MM.1S (cell line): ENCODE data around the gene ARHGEF2.
"Not testable (repeated sequence)": the region's sequence is repeated elsewhere in the genome, so short reads cannot be mapped to it uniquely, and the experiment has no call there.

Source experiments
- DNase-seq: peaks from one replicate; pipeline ENCODE4 v3.0.0-alpha.2; 2015
- H2AFZ ChIP-seq: fragments of 300-600 bp; sonication (generic); 2 replicates; pipeline ENCODE4 v1.6.0; 2016; ENCODE audit warnings: antibody characterized with exemption, low read length
- H3F3A ChIP-seq: fragments of 300-600 bp; sonication (generic); 2 replicates; pipeline ENCODE4 v1.6.1; 2016; ENCODE audit warnings: mild to moderate bottlenecking, antibody characterized with exemption, low read length, moderate library complexity, mixed read lengths; ENCODE audit not compliant: insufficient read depth
- H3K27ac ChIP-seq: fragments of 300-600 bp; sonication (generic); 2 replicates; pipeline ENCODE4 v1.5.1; 2016; ENCODE audit warnings: mild to moderate bottlenecking, low read length
- H3K27me3 ChIP-seq: fragments of 300-600 bp; sonication (generic); replicated peaks from 2 replicates; pipeline ENCODE4 v1.6.0; 2016; ENCODE audit warnings: low read length; ENCODE audit not compliant: insufficient read depth
- H3K36me3 ChIP-seq: fragments of 300-600 bp; sonication (generic); replicated peaks from 2 replicates; pipeline ENCODE4 v1.6.1; 2016; ENCODE audit warnings: mild to moderate bottlenecking, low read length, mixed read lengths; ENCODE audit not compliant: insufficient read depth
- H3K4me1 ChIP-seq: fragments of 300-600 bp; sonication (generic); 2 replicates; pipeline ENCODE4 v1.6.1; 2016; ENCODE audit warnings: low read length, mixed read lengths
- H3K4me2 ChIP-seq: fragments of 300-600 bp; sonication (generic); 2 replicates; pipeline ENCODE4 v1.6.0; 2016; ENCODE audit warnings: low read depth, low read length
- H3K4me3 ChIP-seq: fragments of 300-600 bp; sonication (generic); 2 replicates; pipeline ENCODE4 v1.5.1; 2016; ENCODE audit warnings: low read length, mixed read lengths
- H3K79me2 ChIP-seq: fragments of 300-600 bp; sonication (generic); 2 replicates; pipeline ENCODE4 v1.6.1; 2016; ENCODE audit warnings: mixed run types, low read length, mixed read lengths
- H3K9ac ChIP-seq: fragments of 300-600 bp; sonication (generic); 2 replicates; pipeline ENCODE4 v1.6.1; 2016; ENCODE audit warnings: low read length, mixed read lengths
- H3K9me2 ChIP-seq: fragments of 300-600 bp; sonication (generic); replicated peaks from 2 replicates; pipeline ENCODE4 v1.6.1; 2016; ENCODE audit warnings: mild to moderate bottlenecking, low read length, mixed read lengths; ENCODE audit not compliant: insufficient read depth
- H3K9me3 ChIP-seq: fragments of 300-600 bp; sonication (generic); replicated peaks from 2 replicates; pipeline ENCODE4 v1.6.1; 2016; ENCODE audit warnings: mild to moderate bottlenecking, low read length, mixed read lengths; ENCODE audit not compliant: insufficient read depth
- H4K20me1 ChIP-seq: fragments of 300-600 bp; sonication (generic); 2 replicates; pipeline ENCODE4 v1.6.1; 2016; ENCODE audit warnings: mild to moderate bottlenecking, low read length, moderate library complexity, mixed read lengths; ENCODE audit not compliant: insufficient read depth
- EZH2 ChIP-seq: fragments of 300-600 bp; sonication (generic); optimal IDR thresholded peaks from 2 replicates; pipeline ENCODE3; 2017; ENCODE audit warnings: low read depth, mild to moderate bottlenecking, antibody characterized with exemption, low read length, mixed read lengths
- EZH2phosphoT487 ChIP-seq: fragments of 300-600 bp; sonication (generic); IDR thresholded peaks from 2 replicates; pipeline ENCODE4 v1.6.1; 2018; ENCODE audit warnings: antibody characterized with exemption, low read length
- TF ChIP-seq, protein P1 (sequence below): fragments of 300-600 bp; sonication (generic); IDR thresholded peaks from 2 replicates; pipeline ENCODE4 v1.5.1; 2016; ENCODE audit warnings: antibody characterized with exemption, low read length, mixed read lengths

ARHGEF2 gene

GRCh38 chr1:155932487-155932886 is 45.9 kb downstream of the ARHGEF2 start:
- Histone ChIP-seq H3K9me2 (no peaks in the 10 kb centered on the region), H3K9ac (peak overlapping the region; percentile 15; the same call in 1 of the 2 replicates), H3K27ac (no peak overlapping the region), H2AFZ (no peak overlapping the region), H4K20me1 (peaks cover 13% of the 10 kb centered on the region), H3K9me3 (no peaks in the 10 kb centered on the region), H3K4me2 (peak overlapping the region; percentile 86), H3K36me3 (peaks cover 17% of the 10 kb centered on the region), H3F3A (peaks cover 24% of the 10 kb centered on the region), H3K4me1 (peaks cover 15% of the 10 kb centered on the region), H3K27me3 (no peaks in the 10 kb centered on the region), H3K4me3 (no peak overlapping the region; the same call in 1 of the 2 replicates), H3K79me2 (peaks cover 69% of the 10 kb centered on the region)
- DNase-seq = no peak
- TF ChIP-seq EZH2 (no peak), EZH2phosphoT487 (no peak)
- TF ChIP-seq, protein P1, sequence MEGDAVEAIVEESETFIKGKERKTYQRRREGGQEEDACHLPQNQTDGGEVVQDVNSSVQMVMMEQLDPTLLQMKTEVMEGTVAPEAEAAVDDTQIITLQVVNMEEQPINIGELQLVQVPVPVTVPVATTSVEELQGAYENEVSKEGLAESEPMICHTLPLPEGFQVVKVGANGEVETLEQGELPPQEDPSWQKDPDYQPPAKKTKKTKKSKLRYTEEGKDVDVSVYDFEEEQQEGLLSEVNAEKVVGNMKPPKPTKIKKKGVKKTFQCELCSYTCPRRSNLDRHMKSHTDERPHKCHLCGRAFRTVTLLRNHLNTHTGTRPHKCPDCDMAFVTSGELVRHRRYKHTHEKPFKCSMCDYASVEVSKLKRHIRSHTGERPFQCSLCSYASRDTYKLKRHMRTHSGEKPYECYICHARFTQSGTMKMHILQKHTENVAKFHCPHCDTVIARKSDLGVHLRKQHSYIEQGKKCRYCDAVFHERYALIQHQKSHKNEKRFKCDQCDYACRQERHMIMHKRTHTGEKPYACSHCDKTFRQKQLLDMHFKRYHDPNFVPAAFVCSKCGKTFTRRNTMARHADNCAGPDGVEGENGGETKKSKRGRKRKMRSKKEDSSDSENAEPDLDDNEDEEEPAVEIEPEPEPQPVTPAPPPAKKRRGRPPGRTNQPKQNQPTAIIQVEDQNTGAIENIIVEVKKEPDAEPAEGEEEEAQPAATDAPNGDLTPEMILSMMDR = no peak

DNA sequence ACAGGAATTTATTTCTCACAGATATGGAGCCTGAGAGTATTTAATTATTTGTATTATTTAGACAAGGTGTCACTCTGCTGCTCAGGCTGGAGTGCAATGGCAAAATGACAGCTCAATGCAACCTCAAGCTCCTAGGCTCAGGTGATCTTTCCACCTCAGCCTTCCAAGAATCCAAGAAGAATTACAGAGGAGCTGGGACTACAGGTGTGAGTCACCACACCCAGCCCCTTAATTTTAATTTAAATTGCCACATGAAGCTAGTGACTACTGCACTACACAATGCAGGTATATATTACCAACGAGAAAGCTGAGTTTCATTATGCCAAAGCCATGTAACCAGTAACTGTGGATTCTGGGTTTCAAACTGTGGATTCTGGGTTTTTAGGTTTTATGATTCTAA is 46.3 kb downstream of the ARHGEF2 start:
- Histone ChIP-seq H3K36me3 (peaks cover 20% of the 10 kb centered on the region), H2AFZ (no peak overlapping the region), H3K9ac (peak overlapping the region; percentile 15; the same call in 1 of the 2 replicates), H3K79me2 (peaks cover 73% of the 10 kb centered on the region), H3K4me1 (peaks cover 15% of the 10 kb centered on the region), H3K27me3 (no peaks in the 10 kb centered on the region), H3K9me3 (no peaks in the 10 kb centered on the region), H4K20me1 (peaks cover 13% of the 10 kb centered on the region), H3F3A (peaks cover 24% of the 10 kb centered on the region), H3K27ac (no peak overlapping the region), H3K4me2 (peak overlapping the region; percentile 86), H3K9me2 (no peaks in the 10 kb centered on the region), H3K4me3 (peak overlapping the region; percentile 3; the same call in 1 of the 2 replicates)
- no peak for DNase-seq
- no peak for TF ChIP-seq EZH2phosphoT487
- TF ChIP-seq EZH2 = no peak
- TF ChIP-seq, protein P1 = no peak

DNA sequence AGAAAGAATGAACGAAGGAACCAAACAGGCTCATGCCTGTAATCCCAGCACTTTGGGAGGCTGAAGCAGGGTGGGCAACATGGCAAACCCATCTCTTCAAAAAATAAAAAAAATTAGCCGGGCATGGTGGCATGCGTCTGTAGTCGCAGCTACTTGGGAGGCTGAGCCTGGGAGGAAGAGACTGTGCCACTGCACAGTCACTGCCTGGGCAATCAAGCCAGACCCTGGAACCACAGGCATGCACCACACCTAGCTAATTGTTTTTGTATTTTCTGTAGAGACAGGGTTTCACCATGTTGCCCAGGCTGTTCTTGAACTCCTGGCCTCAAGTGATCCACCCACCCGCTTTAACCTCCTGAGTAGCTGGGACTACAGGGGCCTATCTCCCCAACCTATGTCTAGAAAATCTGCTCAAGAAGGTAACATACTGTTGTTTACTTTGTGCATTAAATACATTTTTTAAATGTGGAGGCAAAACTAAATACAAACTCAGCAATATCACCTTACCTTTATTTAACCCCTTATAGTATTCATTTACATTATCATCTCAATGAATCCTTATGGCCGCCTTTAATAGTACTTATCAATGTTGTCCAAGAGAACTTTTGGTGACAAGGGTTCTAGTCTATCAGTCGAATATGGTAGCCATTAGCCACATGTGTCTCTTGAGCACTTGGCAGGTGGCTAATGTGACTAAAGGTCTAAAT is 46.9 kb downstream of the ARHGEF2 start:
- H3F3A ChIP-seq = peaks cover 24% of the 10 kb centered on the region
- H3K27me3 ChIP-seq = no peaks in the 10 kb centered on the region
- H3K9ac ChIP-seq = no peak overlapping the region
- H3K9me2 ChIP-seq = no peaks in the 10 kb centered on the region
- no peaks in the 10 kb centered on the region for H3K9me3 ChIP-seq
- peak; percentile 52 for DNase-seq
- H3K4me3 ChIP-seq = peak overlapping the region; percentile 3; the same call in 1 of the 2 replicates
- H2AFZ ChIP-seq = no peak overlapping the region
- H3K27ac ChIP-seq = peak overlapping the region; percentile 3; the same call in 1 of the 2 replicates
- peak overlapping the region; percentile 86 for H3K4me2 ChIP-seq
- H3K36me3 ChIP-seq = peaks cover 26% of the 10 kb centered on the region
- peaks cover 17% of the 10 kb centered on the region for H4K20me1 ChIP-seq
- H3K4me1 ChIP-seq = peaks cover 15% of the 10 kb centered on the region
- peaks cover 79% of the 10 kb centered on the region for H3K79me2 ChIP-seq
- TF ChIP-seq EZH2 (no peak), EZH2phosphoT487 (no peak)
- TF ChIP-seq, protein P1 = no peak

GRCh38 chr1:155930725-155931124 is 47.6 kb downstream of the ARHGEF2 start:
- H2AFZ ChIP-seq, DNase-seq, H3K4me3 ChIP-seq, H3K9ac ChIP-seq, H3K27me3 ChIP-seq, H3K9me2 ChIP-seq, H3K9me3 ChIP-seq: not testable (repeated sequence)
- Histone ChIP-seq H3K79me2 (peaks cover 86% of the 10 kb centered on the region), H3K4me1 (peaks cover 15% of the 10 kb centered on the region), H3K4me2 (peak overlapping the region; percentile 86; the same call in 1 of the 2 replicates), H3F3A (peaks cover 17% of the 10 kb centered on the region), H3K27ac (0 out of 2 replicates have a peak overlapping the region, but pooled peaks have one; percentile 3), H3K36me3 (peaks cover 33% of the 10 kb centered on the region), H4K20me1 (peaks cover 17% of the 10 kb centered on the region)
